NCI-H82 treated with DMSO at 0.1 percent for 48 hours (cell line): Measurements from ENCODE around the gene LZTS3.
"Not testable (repeated sequence)": the region's sequence is repeated elsewhere in the genome, so short reads cannot be mapped to it uniquely, and the experiment has no call there.

ENCODE experiments used
- DNase-seq: peaks from one replicate; lab custom pipeline; 2025; ENCODE audit not compliant: unreplicated experiment; lab: John Stamatoyannopoulos, UW

Gene LZTS3

GRCh38 chr20:3192226-3193015 is 19.1 kb upstream of the LZTS3 start:
- DNase-seq: no peak

- no peak for DNase-seq
These were observed 17.3 kb upstream of the LZTS3 start for GRCh38 chr20:3190681-3191111.

DNA sequence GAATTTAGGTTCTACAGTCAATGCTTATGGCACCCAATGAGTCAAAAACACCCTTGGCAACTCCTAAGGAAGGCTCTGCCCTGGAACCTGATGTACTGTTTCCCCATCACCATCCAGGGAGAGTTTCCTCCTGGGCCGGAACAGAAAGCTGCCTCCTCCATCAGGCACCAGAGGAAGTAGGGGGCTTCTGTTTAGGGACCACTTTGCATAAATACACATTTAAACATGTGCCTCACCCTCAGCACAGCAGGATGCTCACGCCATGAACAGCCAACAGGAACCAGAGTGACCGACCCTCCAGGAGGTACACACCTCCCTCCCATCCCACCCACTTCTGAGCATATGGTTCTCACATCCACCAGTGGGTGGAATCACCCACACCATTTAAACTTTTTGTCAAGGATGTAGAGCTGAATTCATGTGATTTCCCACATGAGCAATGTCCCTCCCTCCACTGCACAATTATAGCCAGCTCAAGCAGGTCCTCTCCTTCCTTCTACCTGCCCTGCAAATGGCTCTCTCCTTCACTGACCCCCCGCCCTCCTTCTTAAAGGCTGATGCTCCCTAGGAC is 16.3 kb upstream of the LZTS3 start:
- no peak for DNase-seq

- DNase-seq: no peak
These were observed 15.6 kb upstream of the LZTS3 start for GRCh38 chr20:3188823-3189413.

DNA sequence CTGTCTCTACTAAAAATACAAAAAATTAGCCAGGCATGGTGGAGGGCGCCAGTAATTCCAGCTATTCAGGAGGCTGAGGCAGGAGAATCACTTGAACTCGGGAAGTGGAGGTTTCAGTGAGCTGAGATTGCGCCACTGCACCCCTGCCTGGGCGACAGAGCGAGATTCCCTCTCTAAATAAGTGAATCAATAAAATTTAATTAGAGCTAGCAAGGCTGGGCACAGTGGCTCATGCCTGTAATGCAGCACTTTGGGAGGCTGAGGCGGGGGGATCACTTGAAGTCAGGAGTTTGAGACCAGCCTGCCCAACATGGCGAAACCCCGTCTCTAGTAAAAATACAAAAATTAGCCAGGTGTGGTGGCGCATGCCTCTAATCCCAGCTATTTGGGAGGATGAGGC is 14.5 kb upstream of the LZTS3 start:
- not testable (repeated sequence) for DNase-seq

DNA sequence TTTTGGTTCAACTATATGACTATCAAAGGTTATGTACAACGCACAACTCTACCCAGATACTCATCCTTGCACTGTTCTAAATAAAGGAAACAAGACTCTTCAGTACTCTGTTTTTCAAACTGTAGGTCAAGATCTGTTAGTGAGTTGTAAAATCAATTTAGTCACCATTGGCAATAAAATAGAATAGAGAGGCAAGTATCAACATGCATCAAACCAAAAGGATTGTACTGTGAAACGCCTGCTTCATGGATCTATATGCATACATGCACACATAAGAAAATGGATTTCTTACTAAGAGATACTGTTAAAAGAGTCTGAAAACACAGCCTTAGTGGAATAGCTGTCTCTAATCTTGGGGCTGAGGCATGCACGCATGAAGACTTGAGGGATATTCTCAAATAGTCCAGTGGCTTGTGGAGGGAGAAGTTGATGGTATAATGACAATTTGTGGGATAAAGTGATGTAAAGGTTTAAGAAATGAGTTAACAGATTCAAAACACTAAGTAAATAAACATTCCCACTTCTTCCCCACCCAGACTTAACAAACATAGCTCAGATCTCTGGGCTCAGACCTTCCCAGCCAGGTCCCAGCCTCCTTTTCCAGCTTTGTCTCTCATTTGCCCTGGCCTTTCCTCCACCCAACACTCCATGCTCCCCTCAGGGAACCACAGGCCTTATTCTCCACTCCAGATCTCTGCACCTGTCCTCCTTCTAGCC is 10.7 kb upstream of the LZTS3 start:
- DNase-seq: no peak

DNA sequence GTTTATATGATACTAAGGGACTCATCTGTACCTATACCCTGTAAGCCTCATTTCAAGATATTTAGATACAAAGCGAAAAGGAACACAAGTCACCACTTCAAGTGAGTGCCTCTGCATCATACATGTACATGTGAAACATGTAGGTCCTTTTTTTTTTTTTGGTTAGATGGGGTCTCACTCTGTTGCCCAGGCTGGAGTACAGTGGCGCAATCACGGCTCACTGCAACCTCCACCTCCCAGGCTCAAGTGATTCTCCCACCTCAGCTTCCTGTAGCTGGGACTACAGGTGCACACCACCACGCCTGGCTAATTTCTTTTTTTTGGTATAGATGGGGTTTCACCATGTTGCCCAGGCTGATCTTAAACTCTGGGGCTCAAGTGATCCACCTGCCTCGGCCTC is 9.1 kb upstream of the LZTS3 start:
- not testable (repeated sequence) for DNase-seq

GRCh38 chr20:3181270-3181669 is 7.9 kb upstream of the LZTS3 start:
- DNase-seq: no peak

- DNase-seq: peak; percentile 36
These were observed 7.0 kb upstream of the LZTS3 start for GRCh38 chr20:3180319-3180718.

DNA sequence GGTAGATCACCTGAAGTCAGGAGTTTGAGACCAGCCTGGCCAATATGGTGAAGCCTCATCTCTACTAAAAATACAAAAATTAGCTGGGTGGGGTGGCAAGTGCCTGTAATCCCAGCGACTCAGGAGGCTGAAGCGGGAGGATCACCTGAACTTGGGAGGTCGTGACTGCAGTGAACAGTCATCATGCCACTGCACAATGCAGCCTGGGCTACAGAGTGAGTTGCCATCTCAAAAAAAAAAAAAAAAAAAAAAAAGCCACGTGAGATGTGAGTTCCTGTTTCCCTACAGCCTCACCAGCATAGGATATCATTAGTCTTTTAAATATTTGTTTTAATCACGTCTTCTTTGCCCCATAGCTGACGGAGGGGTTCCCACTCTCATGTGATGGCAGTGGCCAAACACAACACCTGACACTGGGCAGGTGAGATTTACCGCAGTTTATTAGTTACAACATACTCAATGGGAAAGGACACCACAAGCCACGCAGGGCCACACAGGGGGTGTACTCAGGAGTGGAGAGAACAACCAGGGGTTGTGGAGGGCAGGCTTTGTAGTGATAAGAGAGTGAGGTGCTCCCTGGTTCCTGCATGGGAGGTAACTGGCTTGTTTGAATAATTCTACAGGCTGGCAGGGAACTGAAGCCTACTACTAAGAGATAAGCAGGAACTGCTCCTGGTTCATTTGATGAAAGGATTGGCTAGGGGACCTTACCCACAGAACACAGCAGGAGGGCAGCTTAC is 4.6 kb upstream of the LZTS3 start:
- no peak for DNase-seq

DNA sequence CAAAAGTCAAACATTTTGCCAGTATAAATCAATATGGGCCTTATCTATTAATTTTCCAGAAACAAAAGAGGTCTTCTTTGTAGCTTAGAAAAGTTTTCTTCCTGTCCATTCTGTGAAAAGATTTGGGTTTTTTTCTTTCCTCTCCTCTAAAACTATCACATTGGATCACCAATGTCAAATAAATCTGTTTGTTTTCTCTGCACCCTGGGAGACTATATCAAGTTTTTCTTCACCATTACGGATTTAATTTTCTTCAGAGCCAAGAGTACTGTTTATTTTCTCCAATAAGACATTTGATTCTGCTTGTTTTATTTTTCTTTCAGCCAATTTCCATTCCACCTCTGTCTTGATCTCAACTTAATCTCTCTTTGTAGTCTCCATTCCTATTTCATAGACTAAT is 1.9 kb upstream of the LZTS3 start:
- DNase-seq: no peak

GRCh38 chr20:3174442-3175261 is 1.3 kb upstream of the LZTS3 start:
- peak; percentile 28 for DNase-seq

DNA sequence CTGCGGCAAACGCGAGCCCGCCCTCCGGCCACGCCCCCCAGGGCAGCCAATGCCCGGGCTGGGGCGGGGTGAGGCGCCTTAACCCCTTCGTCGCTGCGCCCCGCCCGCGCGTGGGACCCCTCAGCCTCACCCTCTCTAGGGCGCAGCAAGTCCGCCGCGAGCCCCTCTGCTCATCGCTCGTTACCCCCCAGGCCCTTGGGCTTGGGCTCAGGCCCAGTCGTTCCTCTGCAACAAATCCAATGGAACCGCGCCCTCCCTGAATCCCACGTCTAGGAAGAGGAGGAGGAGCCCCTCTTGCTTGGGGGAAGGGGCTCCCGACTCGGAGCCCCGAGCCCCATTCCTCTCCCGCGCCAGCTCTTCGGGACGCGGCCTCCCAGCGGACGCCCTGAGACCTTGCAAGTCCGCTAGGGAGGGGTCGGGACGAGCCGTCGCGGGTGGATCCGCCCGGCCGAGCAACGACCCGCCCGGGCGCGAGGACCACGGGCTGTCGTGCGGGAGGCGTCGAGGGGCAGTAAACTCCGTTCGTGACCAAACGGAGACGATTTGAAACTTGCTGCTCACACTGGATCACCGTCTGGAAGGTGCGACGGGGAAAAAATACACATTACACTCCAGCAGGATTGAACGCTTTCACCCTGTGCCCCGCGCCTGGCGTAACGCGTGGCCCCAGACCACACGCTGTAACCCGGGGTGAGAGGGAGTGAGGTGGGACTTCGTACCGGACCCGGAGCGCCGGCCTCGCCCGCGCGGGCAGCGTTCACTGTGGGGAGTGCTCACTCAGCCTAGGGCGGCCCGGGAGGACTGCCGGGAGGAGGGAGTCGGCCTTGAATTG is 477 bp upstream of the LZTS3 start:
- peak; percentile 51 for DNase-seq

GRCh38 chr20:3172126-3172932 is 1.0 kb downstream of the LZTS3 start:
- no peak for DNase-seq

DNA sequence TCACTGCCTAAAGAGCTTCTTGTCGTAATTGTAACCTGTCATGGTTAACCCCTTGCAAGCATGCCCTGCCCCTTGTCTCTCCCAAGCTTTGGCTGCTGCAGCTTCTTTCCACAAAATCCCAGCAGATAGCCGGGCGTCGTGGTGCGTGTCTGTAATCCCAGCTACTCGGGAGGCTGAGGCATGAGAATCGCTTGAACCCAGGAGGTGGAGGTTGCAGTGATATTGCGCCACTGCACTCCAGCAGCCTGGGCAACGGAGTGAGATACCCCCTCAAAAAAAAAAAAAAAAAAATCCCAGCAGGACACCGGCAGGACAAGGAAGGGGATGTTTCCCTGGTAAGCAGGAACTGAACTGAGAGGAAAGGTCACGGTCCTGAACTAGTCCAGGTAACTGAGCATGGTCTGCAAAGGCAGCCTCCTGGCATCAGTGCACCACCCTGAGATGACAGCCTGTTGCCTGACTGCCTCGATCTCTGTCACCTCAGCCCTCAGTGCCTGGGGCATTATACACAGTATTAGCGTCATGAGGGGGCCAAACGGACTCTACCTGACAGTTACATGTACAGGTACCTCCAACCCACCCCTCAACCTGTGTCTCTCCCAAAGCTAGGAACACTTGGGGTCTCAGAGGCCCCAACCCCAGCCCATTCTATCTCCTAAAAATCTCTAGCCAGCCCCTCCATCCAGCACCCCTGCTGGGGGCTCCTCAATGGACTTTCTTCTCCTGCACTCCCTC is 1.8 kb downstream of the LZTS3 start:
- no peak for DNase-seq

GRCh38 chr20:3168829-3169590 is 4.3 kb downstream of the LZTS3 start:
- no peak for DNase-seq
